ENCODE results near the gene SLC28A1.

DNA sequence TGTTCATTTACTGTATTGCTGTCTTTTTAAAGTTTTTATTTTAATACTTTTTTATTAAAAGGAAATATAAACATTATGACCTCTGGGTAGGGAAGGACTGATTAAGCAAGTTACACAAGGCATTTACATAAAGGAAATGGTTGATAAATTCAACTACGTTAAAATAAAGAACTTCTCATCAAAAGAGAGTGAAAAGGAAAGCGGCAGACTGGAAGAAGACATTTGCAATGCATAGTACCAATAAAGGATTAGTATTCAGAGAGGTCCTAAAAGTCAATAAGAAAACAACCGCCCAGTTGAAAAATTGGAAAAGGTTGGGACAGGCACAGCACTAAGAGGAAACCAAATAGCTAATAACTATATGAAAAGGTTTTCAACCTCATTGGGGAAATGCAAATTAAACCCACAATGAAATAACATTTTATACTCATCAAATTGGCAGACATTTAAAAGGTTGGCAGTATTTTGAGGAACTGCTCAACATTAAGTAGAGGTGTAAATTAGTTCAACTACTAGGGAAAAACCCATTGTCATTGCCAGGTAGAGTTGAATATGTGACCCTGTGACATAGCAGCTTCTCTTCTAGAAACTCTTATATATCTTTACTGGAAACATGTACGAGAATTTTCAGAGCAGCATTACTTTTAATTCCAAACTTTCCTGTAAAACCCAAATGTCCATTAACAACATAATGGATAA, 106.7 kb downstream of the SLC28A1 start:
- TF ChIP-seq, protein P1, sequence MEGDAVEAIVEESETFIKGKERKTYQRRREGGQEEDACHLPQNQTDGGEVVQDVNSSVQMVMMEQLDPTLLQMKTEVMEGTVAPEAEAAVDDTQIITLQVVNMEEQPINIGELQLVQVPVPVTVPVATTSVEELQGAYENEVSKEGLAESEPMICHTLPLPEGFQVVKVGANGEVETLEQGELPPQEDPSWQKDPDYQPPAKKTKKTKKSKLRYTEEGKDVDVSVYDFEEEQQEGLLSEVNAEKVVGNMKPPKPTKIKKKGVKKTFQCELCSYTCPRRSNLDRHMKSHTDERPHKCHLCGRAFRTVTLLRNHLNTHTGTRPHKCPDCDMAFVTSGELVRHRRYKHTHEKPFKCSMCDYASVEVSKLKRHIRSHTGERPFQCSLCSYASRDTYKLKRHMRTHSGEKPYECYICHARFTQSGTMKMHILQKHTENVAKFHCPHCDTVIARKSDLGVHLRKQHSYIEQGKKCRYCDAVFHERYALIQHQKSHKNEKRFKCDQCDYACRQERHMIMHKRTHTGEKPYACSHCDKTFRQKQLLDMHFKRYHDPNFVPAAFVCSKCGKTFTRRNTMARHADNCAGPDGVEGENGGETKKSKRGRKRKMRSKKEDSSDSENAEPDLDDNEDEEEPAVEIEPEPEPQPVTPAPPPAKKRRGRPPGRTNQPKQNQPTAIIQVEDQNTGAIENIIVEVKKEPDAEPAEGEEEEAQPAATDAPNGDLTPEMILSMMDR (conservative IDR thresholded peaks at IDR 0.05; ENCODE audit: low read depth, low read length): no peak
- no peak for TF ChIP-seq EZH2 (IDR thresholded peaks at IDR 0.05; ENCODE audit: low read length, unreplicated experiment)
